GM18520 (cell line): ENCODE data around the gene TACSTD2.
"Not testable (repeated sequence)": the region's sequence is repeated elsewhere in the genome, so short reads cannot be mapped to it uniquely, and the experiment has no call there.

Experiments
- ATAC-seq: cut with Tn5 transposase; IDR thresholded peaks from one replicate; pipeline ENCODE4 v1.9.1; 2021; ENCODE audit not compliant: unreplicated experiment

Gene TACSTD2

GRCh38 chr1:58568271-58568860 lies 8.7 kb downstream of the TACSTD2 start:
- ATAC-seq, result no peak

- ATAC-seq, result no peak
Measured at GRCh38 chr1:58566339-58566738, 10.7 kb downstream of the TACSTD2 start.

DNA sequence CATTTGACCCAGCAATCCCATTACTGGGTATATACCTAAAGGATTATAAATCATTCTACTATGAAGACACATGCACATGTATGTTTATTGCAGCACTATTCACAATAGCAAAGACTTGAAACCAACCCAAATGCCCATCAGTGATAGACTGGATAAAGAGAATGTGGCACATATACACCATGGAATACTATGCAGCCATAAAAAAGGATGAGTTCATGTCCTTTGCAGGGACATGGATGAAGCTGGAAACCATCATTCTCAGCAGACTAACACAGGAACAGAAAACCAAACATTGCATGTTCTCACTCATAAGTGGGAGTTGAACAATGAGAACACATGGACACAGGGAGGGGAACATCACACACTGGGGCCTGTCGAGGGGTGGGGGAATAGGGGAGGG lies 13.3 kb downstream of the TACSTD2 start:
- ATAC-seq, result not testable (repeated sequence)

GRCh38 chr1:58561633-58562032 lies 15.4 kb downstream of the TACSTD2 start:
- ATAC-seq, result no peak

- ATAC-seq, result no peak
Measured at GRCh38 chr1:58555393-58555792, 21.7 kb downstream of the TACSTD2 start.

DNA sequence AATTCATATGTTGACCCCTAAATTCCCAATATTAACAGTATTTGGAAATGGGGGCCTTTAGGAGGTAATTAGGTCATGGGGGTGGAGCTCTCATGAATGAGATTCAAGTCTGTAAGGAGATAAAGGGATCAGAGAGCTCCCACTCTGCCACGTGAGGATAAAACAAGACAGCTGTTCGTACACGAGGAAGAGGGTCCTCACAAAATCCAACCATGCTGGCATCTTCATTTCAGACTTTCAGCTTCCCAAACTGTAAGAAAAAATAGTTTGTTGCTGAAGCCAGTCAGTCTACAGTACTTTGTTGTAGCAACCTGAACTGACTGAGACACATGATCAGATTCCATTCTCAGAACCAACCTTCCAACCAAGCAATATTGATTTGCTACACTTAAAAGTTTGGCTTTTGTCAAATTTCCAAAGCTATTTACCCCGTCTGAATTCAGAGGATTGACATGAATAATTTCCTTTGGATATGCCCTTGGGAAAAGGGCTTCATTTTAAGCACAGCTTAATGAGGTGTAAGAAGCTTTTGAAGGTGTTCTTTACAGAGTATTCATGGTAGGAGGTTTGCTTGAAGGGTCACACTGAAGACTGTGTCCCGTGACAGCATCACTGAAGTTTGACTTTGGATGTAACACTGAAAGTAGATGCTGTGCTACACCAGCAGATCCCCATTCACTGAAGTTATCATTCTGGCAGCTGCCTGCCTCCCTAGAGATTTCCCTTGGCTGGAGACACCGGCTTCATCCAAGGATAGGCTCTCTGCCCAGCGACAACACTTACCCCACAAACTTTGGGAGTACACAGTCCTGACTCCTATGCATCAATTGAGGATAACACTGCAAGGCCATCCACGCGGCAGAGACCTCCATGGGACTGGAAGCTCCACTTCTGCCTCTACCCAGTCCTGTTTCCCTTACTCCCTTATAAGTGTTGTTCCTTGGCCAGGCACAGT lies 25.6 kb downstream of the TACSTD2 start:
- no peak for ATAC-seq

DNA sequence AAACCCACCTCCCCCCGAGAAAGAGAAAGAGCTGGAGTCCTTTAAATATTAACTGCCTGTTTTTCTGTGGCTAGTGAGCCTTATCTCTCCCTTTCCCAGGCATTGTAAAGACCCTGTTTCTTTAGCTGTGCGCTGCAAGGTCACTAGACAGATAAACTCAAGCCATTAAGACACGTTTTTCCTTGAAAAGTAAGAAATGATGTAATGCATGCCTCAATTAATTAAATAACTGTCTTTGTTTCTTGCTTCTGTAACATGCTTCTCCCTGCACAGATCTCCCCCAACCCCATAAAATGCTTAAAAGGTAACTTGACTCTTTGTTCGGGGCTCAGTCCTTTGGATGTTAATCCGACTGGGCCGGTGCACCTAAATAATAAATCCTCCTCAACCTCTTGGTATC lies 27.8 kb downstream of the TACSTD2 start:
- not testable (repeated sequence) for ATAC-seq

- ATAC-seq, result no peak
Measured at GRCh38 chr1:58548371-58548770, 28.7 kb downstream of the TACSTD2 start.

DNA sequence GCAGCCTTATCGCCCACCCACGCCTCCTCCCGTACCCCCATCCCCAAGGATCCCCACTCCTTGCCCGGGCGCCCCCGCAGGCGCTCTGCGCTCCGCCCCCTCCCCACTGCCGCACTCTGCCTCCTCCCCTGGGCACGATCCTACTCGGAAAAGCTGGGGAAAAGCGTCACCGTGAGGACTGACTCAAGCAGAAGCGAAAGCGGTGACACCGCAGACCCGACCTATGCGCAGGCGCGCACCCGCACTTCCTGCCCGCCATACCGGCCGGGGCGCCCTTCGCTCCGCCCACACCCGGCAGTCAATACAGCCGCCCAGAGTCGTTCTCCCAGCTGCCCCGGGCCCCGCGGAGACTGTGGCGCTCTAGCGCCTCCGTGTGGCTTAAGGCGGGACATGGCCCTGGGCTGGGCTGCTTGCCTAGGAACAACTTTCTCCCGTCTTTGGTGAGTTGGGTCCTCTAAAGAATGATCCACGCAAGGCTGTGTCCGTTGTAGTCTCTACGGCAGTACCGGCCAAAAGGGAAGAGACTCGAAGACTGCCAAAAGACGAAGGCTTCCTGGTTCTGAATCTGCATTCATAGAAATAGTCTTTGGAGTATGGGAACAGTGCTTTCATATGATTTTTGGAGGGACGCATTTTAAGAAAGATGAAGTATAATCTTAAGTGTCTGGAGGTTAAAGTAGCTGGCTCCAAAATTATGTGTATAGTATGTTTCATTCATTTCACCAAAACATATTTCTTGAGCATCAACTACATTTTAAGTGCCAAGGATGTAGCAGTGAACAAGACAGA lies 30.3 kb downstream of the TACSTD2 start, which contains the start of gene OMA1:
Gene OMA1, minus strand, starts transcription at position 207 of the 789 bp plus-strand sequence. CDS start 7,432 bp downstream, outside the sequence.
- peak; percentile 93 for ATAC-seq

GRCh38 chr1:58545591-58546519 lies 31.2 kb downstream of the TACSTD2 start:
- peak; percentile 16 for ATAC-seq

DNA sequence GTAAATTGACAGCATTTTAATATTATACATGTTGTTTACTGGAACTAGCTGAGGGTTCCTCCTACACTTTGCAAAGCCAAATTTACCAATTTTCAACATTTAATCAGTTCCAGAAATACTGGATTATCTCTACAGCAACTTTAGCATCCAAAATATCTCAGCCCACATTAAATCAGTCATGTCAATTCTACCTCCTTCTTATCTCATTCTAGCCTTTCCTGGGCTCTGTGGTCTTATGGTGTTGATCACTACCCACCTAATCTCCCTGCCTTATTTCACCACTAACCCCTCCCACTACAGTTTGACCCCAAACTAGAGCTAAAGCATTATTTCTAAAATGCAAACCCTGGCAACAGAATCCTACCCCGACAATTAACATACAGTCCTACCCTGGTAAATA lies 33.8 kb downstream of the TACSTD2 start:
- ATAC-seq, result no peak

DNA sequence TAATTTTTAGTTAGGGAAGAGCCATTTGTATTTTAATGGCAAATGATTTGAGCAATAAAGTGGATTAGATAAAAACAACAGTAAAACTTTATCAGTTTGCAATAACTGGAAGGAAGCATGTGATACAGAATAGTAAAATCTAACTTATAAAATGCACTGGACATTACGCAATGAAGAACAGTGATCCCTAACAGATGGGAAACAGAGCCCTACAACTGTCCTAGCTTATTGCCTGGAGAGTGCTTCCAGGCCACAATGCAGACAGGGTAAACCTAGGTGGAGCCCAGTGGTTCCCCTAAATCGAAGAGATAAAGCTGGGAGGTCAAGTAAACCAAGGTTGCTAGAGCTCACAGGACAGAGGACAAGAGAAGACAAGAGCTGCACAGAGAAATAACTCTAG lies 37.5 kb downstream of the TACSTD2 start:
- ATAC-seq, result no peak

DNA sequence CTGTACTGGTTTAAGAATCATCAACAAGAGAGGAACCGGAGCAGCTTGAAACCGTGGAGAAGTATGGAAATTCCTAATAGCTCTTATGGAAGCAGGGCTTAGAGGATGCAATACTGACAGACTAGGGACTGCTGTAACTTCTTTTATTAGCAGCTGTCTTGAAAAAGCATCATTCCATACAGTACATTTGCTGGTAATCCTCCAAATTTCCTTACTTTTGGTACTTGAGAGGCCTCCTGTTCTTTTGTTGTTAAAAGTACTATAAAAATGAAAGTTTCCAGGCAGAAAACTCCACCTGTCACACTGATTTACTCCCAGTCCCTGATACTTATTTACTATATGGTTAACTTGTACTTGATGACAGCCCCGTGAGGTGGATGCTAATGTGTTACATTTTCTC lies 38.2 kb downstream of the TACSTD2 start:
- ATAC-seq, result no peak

- ATAC-seq, result not testable (repeated sequence)
Measured at GRCh38 chr1:58531842-58532241, 45.2 kb downstream of the TACSTD2 start.

DNA sequence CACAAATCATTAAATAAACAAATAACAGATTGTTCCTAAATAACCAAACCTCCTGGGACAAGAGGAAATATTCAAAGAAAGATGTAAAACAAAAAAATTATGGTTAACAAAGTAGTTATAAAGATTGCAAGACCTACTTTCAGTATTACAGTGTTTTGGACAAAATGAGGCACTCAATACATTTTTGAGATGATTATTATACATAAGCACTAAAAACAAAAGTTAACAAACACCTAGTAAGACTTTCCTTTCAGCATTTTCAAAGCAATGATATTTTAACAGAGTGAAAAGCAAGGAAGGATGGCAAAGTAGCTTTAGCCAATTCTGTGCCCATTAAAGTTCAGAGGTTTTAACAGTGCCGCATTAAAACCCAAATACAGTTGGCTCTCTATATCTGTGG lies 47.8 kb downstream of the TACSTD2 start:
- ATAC-seq, result no peak

DNA sequence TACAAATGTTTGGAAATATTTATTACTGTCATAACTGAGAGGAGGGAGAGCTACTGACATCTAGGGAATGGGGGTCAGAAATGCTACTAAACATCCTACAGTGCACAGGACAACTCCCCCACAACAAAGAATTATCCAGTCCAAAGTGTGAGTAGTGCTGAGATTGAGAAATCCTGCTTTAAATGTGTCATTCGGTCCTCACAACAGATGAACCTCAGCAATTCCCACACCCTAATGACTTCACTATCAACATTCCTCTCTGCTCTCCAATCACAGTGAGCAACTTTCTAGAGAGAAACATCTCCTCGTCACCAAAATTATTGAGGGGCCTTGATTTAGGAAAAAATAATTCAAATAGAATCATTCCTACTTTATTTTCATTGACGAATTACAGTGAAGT lies 48.5 kb downstream of the TACSTD2 start:
- no peak for ATAC-seq
